ENCODE measurements around the gene BABAM2.

Gene BABAM2

GRCh38 chr2:28314968-28315367 lies 424.4 kb downstream of the BABAM2 start:
- ChIA-PET POLR2A (no interaction called here), CTCF (no interaction called here)
- no peak for TF ChIP-seq ZFHX2 (tag by site-specific recombination; conservative IDR thresholded peaks at IDR 0.05)
- TF ChIP-seq ZNF654 (tag by site-specific recombination; IDR thresholded peaks at IDR 0.05; ENCODE audit: low read depth), result no peak
- no peak for TF ChIP-seq YY2 (tag by site-specific recombination; IDR thresholded peaks at IDR 0.05)
- TF ChIP-seq ZNF341 (tag by site-specific recombination; IDR thresholded peaks at IDR 0.05; ENCODE audit: low read depth), result no peak
- TF ChIP-seq ZBTB20 (tag by site-specific recombination; IDR thresholded peaks at IDR 0.05), result no peak
- TF ChIP-seq SCRT1 (tag by site-specific recombination; IDR thresholded peaks at IDR 0.05; ENCODE audit: borderline replicate concordance), result no peak
- no peak for TF ChIP-seq ZFP41 (tag by site-specific recombination; IDR thresholded peaks at IDR 0.05; ENCODE audit: borderline replicate concordance)
- no peak for TF ChIP-seq ZNF621 (tag by site-specific recombination; IDR thresholded peaks at IDR 0.05)
- TF ChIP-seq ZNF433 (tag by site-specific recombination; IDR thresholded peaks at IDR 0.05; ENCODE audit: low read depth), result no peak
- TF ChIP-seq ZBTB1 (tag by site-specific recombination; IDR thresholded peaks at IDR 0.05), result no peak
- no peak for TF ChIP-seq ZNF37A (tag by site-specific recombination; IDR thresholded peaks at IDR 0.05)
- TF ChIP-seq KLF1 (tag by site-specific recombination; IDR thresholded peaks at IDR 0.05), result no peak
- Histone ChIP-seq H3K36me3 (ENCODE audit: control insufficient read depth in 2 of 2, insufficient read depth in 1 of 2, low read length in 2 of 2) (no peaks in the 10 kb centered on the region), H3K9me3 (ENCODE audit: control insufficient read depth, insufficient read depth, low read depth, low read length) (no peaks in the 10 kb centered on the region), H3K4me3 (ENCODE audit: low read depth, low read length) (no peak overlapping the region), H3K4me1 (ENCODE audit: control insufficient read depth, insufficient read depth, low read length) (no peaks in the 10 kb centered on the region), H3K27ac (ENCODE audit: extremely low read depth, low read depth, low read length) (no peak overlapping the region)

GRCh38 chr2:28316546-28317335 lies 426.2 kb downstream of the BABAM2 start:
- Histone ChIP-seq H3K9me3 (ENCODE audit: control insufficient read depth, insufficient read depth, low read depth, low read length) (no peaks in the 10 kb centered on the region), H3K4me1 (ENCODE audit: control insufficient read depth, insufficient read depth, low read length) (no peaks in the 10 kb centered on the region), H3K36me3 (ENCODE audit: control insufficient read depth in 2 of 2, insufficient read depth in 1 of 2, low read length in 2 of 2) (no peaks in the 10 kb centered on the region), H3K27ac (ENCODE audit: extremely low read depth, low read depth, low read length) (no peak overlapping the region), H3K4me3 (ENCODE audit: low read depth, low read length) (no peak overlapping the region)
- ChIA-PET CTCF (no interaction called here), POLR2A (no interaction called here)
- no peak for TF ChIP-seq SETDB1 (IDR thresholded peaks at IDR 0.05; ENCODE audit: insufficient read length, low read length)
- no peak for TF ChIP-seq ZNF560 (tag by site-specific recombination; IDR thresholded peaks at IDR 0.05; ENCODE audit: borderline replicate concordance)
- TF ChIP-seq SP2 (tag by site-specific recombination; IDR thresholded peaks at IDR 0.05), result no peak
- TF ChIP-seq GLIS1 (tag by site-specific recombination; IDR thresholded peaks at IDR 0.05), result no peak
- no peak for TF ChIP-seq ZNF433 (tag by site-specific recombination; IDR thresholded peaks at IDR 0.05; ENCODE audit: low read depth)
- no peak for TF ChIP-seq MYNN (tag by site-specific recombination; IDR thresholded peaks at IDR 0.05; ENCODE audit: borderline replicate concordance)
- TF ChIP-seq ZNF280D (tag by site-specific recombination; IDR thresholded peaks at IDR 0.05), result no peak
- no peak for TF ChIP-seq ZNF791 (tag by site-specific recombination; IDR thresholded peaks at IDR 0.05)
- no peak for TF ChIP-seq ZNF660 (tag by site-specific recombination; IDR thresholded peaks at IDR 0.05)
- no peak for TF ChIP-seq REPIN1 (tag by site-specific recombination; IDR thresholded peaks at IDR 0.05; ENCODE audit: low read depth)
- TF ChIP-seq ZNF843 (tag by site-specific recombination; IDR thresholded peaks at IDR 0.05), result no peak
